Stomach (tissue), 4 donors: ENCODE data around the gene HNRNPCL1.
"Not testable (repeated sequence)": the region's sequence is repeated elsewhere in the genome, so short reads cannot be mapped to it uniquely, and the experiment has no call there.

Experiments used
- POLR2AphosphoS5 ChIP-seq, 3 donors: sonication (generic); formaldehyde crosslinking; IDR thresholded peaks; one replicate each; pipeline ENCODE4 v1.6.1; 2016; ENCODE audit warnings: antibody characterized with exemption in 3 of 3
- TF ChIP-seq, protein P1 (sequence below), 7 experiments: fragments of 450-650 bp in 4 of 7; fragments of 200-600 bp in 3 of 7; sonication (generic) in 3 of 7; IDR thresholded peaks; one replicate each; pipeline ENCODE4 v1.5.1; 2016 to 2019; ENCODE audit warnings: antibody characterized with exemption in 7 of 7, control low read depth in 2 of 7, mild to moderate bottlenecking in 1 of 7

DNA sequence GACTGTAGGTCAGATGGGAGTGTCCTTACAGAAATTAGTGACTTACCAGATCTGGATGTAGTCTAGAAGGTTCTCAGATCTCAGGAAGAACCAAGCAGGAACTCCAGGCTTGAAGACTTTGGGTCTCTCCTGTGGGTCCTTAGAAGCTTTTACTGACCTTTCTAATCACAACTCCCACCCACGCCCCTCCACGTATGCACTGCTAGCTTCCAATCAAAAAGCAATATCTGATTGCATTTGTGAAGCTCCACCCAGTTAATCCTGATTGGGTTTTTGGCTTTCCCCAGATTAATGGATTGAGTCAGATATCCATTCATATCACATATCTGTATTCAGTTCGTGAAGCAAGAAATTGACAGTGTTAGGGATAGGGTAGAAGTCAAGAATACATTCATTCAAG is 37.6 kb upstream of the HNRNPCL1 start, which contains the start of gene PRAMEF4:
- TF ChIP-seq, protein P1, sequence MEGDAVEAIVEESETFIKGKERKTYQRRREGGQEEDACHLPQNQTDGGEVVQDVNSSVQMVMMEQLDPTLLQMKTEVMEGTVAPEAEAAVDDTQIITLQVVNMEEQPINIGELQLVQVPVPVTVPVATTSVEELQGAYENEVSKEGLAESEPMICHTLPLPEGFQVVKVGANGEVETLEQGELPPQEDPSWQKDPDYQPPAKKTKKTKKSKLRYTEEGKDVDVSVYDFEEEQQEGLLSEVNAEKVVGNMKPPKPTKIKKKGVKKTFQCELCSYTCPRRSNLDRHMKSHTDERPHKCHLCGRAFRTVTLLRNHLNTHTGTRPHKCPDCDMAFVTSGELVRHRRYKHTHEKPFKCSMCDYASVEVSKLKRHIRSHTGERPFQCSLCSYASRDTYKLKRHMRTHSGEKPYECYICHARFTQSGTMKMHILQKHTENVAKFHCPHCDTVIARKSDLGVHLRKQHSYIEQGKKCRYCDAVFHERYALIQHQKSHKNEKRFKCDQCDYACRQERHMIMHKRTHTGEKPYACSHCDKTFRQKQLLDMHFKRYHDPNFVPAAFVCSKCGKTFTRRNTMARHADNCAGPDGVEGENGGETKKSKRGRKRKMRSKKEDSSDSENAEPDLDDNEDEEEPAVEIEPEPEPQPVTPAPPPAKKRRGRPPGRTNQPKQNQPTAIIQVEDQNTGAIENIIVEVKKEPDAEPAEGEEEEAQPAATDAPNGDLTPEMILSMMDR (IDR thresholded peaks at IDR 0.05), result not testable (repeated sequence)
- not testable (repeated sequence) for TF ChIP-seq POLR2AphosphoS5 (IDR thresholded peaks at IDR 0.05)
